Duodenal mucosa (tissue), 2 donors: ENCODE data around the gene PRKCSH.

Experiments used
- H3K27ac ChIP-seq: one replicate; pipeline ENCODE4 v1.7.0; 2013; ENCODE audit warnings: low read depth, low read length
- H3K27me3 ChIP-seq, 2 donors: one replicate each; pipeline ENCODE4 v1.7.0; 2013; ENCODE audit warnings: low read length in 2 of 2, control low read depth in 1 of 2; ENCODE audit not compliant: insufficient read depth in 2 of 2, control insufficient read depth in 1 of 2
- H3K36me3 ChIP-seq, 2 donors: one replicate each; pipeline ENCODE4 v1.7.0; 2013; ENCODE audit warnings: low read length in 2 of 2, control low read depth in 1 of 2; ENCODE audit not compliant: insufficient read depth in 2 of 2, control insufficient read depth in 1 of 2
- H3K4me1 ChIP-seq, 2 donors: one replicate each; pipeline ENCODE4 v1.7.0; 2013; ENCODE audit warnings: low read length in 2 of 2, control low read depth in 1 of 2; ENCODE audit not compliant: insufficient read depth in 2 of 2, control insufficient read depth in 1 of 2
- H3K4me3 ChIP-seq, 2 donors: one replicate each; pipeline ENCODE4 v1.7.0; 2013; ENCODE audit warnings: low read length in 2 of 2, low read depth in 1 of 2
- H3K9ac ChIP-seq, 2 donors: one replicate each; pipeline ENCODE4 v1.7.0; 2013; ENCODE audit warnings: low read length in 2 of 2, low read depth in 1 of 2
- H3K9me3 ChIP-seq, 2 donors: one replicate each; pipeline ENCODE4 v1.7.0; 2013; ENCODE audit warnings: low read length in 2 of 2, control low read depth in 1 of 2; ENCODE audit not compliant: control insufficient read depth in 1 of 2

The PRKCSH gene

DNA sequence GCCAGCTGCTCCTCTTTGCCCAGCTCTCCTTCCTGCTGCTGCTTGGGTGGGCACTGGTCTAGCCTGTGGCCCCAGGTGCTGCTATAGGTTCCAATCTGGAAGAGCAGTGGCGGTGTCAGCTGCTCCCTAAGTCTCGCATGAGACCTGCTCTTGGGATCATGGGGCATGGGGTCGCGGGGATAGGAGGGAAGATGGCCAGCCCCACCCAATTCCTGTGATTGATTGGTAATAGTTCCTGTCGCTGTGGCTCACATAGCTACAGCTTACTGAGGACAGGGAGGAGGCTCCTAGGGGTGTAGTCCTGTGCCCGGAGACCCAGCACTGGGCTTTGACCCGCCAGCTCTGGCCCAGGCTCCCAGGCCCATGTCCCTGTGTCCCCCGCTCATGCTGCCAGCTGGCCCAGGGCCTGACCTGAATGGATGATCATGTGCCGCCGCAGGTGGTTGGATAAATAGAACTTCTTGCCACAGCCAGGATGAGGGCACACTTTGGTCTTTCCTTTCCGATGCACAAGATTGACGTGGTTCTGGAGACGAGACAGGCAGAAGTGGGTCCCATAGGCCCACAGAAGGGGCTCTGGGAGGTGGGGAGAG is 49.9 kb downstream of the PRKCSH start:
- no peak overlapping the region for H3K9ac ChIP-seq
- peaks cover 18 to 21% of the 10 kb centered on the region in 2 donors for H3K27me3 ChIP-seq
- no peak overlapping the region for H3K4me3 ChIP-seq
- H3K27ac ChIP-seq = no peak overlapping the region
- no peaks in the 10 kb centered on the region for H3K9me3 ChIP-seq
- H3K4me1 ChIP-seq = peaks cover 12 to 14% of the 10 kb centered on the region in 2 donors
- H3K36me3 ChIP-seq = peaks cover 0 to 6% of the 10 kb centered on the region in 2 donors

DNA sequence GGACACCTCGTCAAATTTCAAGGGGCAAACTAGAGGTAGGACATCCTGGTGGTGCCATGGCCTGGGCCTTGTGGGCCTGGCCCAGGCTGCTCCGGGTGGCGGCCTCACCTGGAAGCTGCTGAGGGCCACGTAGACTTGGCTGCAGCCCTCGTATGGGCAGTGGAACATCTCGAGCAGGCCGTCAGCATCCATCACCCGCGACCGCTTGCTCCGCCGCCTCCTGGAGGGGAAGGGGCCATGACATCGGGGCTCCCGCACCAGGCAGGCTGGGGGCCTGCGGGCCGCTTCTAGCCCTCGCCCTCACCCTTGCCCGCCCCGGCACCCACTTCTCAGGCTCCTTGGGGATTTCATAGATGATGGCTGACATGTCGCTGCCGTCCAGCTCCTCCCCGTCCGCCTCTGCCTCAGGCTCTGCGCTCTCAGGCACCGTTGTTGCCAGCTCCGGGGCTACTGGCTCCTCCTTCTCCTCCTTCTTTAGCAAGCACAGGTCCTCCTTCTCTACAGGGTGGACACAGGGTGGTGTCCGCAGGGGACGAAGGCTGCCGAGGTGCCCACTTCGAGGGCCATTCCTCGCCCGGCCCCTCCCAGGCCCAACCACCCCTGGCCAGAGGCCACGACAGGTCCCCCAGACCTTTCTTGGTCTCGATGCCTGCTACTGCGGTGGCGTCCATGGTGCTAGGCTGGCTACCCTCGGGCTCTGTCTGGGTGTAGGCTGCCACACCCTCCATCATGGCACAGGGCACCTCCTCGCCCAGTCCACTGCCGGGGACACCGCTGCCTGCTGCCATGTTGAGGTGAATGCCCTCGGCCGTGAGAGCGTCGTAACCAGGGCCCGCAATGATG is 51.4 kb downstream of the PRKCSH start:
- peaks cover 14 to 15% of the 10 kb centered on the region in 2 donors for H3K4me1 ChIP-seq
- no peaks in the 10 kb centered on the region for H3K9me3 ChIP-seq
- H3K36me3 ChIP-seq = peaks cover 0 to 6% of the 10 kb centered on the region in 2 donors
- H3K27me3 ChIP-seq = peaks cover 10 to 11% of the 10 kb centered on the region in 2 donors
- H3K4me3 ChIP-seq = no peak overlapping the region
- no peak overlapping the region for H3K27ac ChIP-seq
- no peak overlapping the region for H3K9ac ChIP-seq

- peaks cover 0 to 6% of the 10 kb centered on the region in 2 donors for H3K36me3 ChIP-seq
- no peaks in the 10 kb centered on the region for H3K27me3 ChIP-seq
- no peak overlapping the region for H3K27ac ChIP-seq
Observed at GRCh38 chr19:11489378-11489777, 53.9 kb downstream of the PRKCSH start.

GRCh38 chr19:11494634-11495285 is 59.3 kb downstream of the PRKCSH start:
- peaks cover 0 to 32% of the 10 kb centered on the region in 2 donors for H3K36me3 ChIP-seq
- H3K9ac ChIP-seq = no peak overlapping the region
- H3K9me3 ChIP-seq = no peaks in the 10 kb centered on the region
- no peaks in the 10 kb centered on the region for H3K27me3 ChIP-seq
- H3K4me3 ChIP-seq = no peak overlapping the region
- H3K4me1 ChIP-seq = peaks cover 5 to 6% of the 10 kb centered on the region in 2 donors
- no peak overlapping the region for H3K27ac ChIP-seq

More at GRCh38 chr19:11489378-11489777, 53.9 kb downstream of the PRKCSH start:
- Histone ChIP-seq H3K9ac (no peak overlapping the region), H3K9me3 (no peaks in the 10 kb centered on the region), H3K4me3 (no peak overlapping the region), H3K4me1 (peaks cover 9 to 10% of the 10 kb centered on the region in 2 donors)

DNA sequence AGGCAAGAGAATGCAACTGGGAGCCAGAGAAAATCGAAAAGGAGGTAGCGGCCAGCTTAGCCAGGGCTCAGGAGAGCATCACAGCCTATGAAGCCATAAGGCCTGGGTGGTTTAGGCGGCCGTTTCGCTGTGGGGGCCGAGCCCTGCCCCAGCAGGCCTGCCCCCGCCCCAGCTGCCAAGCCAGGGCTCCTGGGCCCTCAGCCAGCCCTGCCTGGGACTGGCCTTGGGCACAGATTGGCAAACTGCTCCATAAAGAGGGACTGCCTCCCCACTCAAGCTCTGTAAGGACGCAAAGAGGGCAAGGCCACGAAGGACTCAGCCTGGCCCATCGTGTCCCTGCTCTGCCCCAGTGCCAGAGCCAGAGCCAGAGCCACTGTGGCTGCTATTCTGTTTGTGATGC is 60.0 kb downstream of the PRKCSH start:
- peaks cover 0 to 32% of the 10 kb centered on the region in 2 donors for H3K36me3 ChIP-seq
- H3K4me3 ChIP-seq = no peak overlapping the region
- no peak overlapping the region for H3K9ac ChIP-seq
- H3K9me3 ChIP-seq = no peaks in the 10 kb centered on the region
- H3K27me3 ChIP-seq = no peaks in the 10 kb centered on the region
- H3K4me1 ChIP-seq = peaks cover 0 to 4% of the 10 kb centered on the region in 2 donors
- no peak overlapping the region for H3K27ac ChIP-seq

DNA sequence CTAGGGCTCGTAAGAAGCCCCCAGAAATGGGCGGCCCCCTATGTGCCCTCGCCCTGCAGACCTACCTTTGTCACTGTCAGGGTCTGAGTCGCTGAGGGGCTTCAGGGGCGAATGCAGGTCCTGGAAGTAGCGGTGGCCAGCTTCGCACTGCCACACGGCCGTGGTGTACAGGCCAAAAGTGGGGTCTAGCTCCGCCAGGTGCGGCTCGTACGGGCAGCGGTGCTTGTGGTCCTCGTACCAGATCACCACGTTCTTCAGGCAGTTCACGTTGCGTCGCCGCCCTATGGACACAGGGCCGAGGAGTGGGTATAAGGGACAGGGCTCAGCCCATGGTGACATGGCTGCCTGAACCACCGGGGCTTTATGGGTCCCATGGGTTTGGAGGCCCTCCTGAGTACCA is 60.5 kb downstream of the PRKCSH start:
- Histone ChIP-seq H3K27me3 (no peaks in the 10 kb centered on the region), H3K4me3 (no peak overlapping the region), H3K36me3 (peaks cover 0 to 32% of the 10 kb centered on the region in 2 donors), H3K27ac (no peak overlapping the region), H3K9ac (no peak overlapping the region), H3K4me1 (peaks cover 0 to under 1% of the 10 kb centered on the region in 2 donors), H3K9me3 (no peaks in the 10 kb centered on the region)

DNA sequence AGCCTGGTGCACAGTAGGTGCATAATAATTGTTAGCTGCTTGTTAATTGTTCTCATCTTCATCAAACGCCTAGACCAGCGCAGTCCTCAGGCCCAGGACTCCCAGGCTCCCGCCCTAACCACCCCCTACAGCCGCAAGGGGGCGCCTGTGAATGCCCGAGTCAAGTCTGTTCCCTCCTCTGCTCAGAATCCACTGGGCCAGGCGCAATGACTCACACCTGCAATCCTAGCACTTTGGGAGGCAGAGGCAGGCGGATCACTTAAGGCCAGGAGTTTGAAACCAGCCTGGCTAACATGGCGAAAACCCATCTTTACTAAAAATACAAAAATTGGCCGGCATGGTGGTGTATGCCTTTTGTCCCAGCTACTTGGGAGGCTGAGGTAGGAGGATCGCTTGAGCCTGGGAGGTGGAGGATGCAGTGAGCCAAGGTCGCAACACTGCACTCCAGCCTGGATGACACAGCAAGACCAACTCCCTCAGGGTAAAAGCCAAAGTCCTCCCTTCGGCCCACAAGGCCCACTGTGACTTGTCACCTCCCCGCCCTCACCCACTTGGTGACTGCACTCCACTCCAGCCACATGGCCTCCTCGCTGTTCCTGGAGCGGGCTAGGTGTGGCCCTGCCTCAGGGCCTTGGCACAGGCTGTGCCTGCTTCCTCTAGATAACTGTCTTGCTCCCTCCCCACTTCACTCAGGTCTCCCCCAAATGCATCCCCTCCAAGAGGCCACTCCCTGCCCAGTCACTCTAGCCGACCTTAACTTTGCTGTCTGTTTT is 61.1 kb downstream of the PRKCSH start:
- H3K9ac ChIP-seq = no peak overlapping the region
- peaks cover 0 to 32% of the 10 kb centered on the region in 2 donors for H3K36me3 ChIP-seq
- H3K9me3 ChIP-seq = no peaks in the 10 kb centered on the region
- H3K4me3 ChIP-seq = no peak overlapping the region
- no peaks in the 10 kb centered on the region for H3K4me1 ChIP-seq
- H3K27ac ChIP-seq = no peak overlapping the region
- no peaks in the 10 kb centered on the region for H3K27me3 ChIP-seq

GRCh38 chr19:11499220-11499726 is 63.8 kb downstream of the PRKCSH start:
- no peak overlapping the region for H3K9ac ChIP-seq
- H3K27me3 ChIP-seq = no peaks in the 10 kb centered on the region
- H3K4me1 ChIP-seq = no peaks in the 10 kb centered on the region
- H3K27ac ChIP-seq = no peak overlapping the region
- H3K4me3 ChIP-seq = no peak overlapping the region
- no peaks in the 10 kb centered on the region for H3K9me3 ChIP-seq
- H3K36me3 ChIP-seq = peaks cover 0 to 32% of the 10 kb centered on the region in 2 donors

GRCh38 chr19:11499890-11500420 is 64.5 kb downstream of the PRKCSH start:
- Histone ChIP-seq H3K4me3 (no peak overlapping the region), H3K9me3 (no peaks in the 10 kb centered on the region), H3K4me1 (peaks cover 0 to 6% of the 10 kb centered on the region in 2 donors), H3K9ac (no peak overlapping the region), H3K36me3 (peaks cover 0 to 28% of the 10 kb centered on the region in 2 donors), H3K27ac (no peak overlapping the region), H3K27me3 (no peaks in the 10 kb centered on the region)
